Superior temporal gyrus (tissue), 1 donor: ENCODE measurements around the gene ABHD5.

ENCODE experiments used
- DNase-seq: peaks from one replicate; pipeline ENCODE4 v3.0.0-alpha.2; 2016; ENCODE audit errors: extremely low spot score

The ABHD5 gene

GRCh38 chr3:43718296-43718695 lies 27.6 kb downstream of the ABHD5 start:
- DNase-seq: no peak

GRCh38 chr3:43723121-43723734 lies 32.5 kb downstream of the ABHD5 start:
- no peak for DNase-seq

DNA sequence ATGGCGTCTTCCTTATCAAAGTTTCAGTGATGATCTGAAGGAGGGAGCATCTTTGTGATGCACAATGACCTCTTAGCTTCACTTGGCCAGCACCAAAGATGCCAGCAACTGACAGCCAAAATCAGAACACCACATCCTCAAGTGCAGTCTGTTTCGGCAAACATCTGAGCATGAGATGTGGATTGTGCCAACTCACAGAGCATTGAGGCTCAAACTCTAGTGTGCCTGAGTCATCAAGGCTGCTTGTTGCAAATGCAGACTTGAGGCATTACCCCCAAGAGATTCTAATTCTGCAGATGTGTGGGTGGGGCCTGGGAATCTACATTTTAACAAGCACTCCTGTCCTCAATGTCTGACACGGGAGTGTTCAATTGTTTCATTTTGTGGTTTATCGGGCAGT lies 35.8 kb downstream of the ABHD5 start:
- DNase-seq: no peak

GRCh38 chr3:43727930-43728329 lies 37.2 kb downstream of the ABHD5 start:
- DNase-seq: no peak

- no peak for DNase-seq
These were observed 37.7 kb downstream of the ABHD5 start for GRCh38 chr3:43728476-43728875.

GRCh38 chr3:43728947-43729346 lies 38.2 kb downstream of the ABHD5 start:
- DNase-seq: no peak

GRCh38 chr3:43729707-43730414 lies 39.1 kb downstream of the ABHD5 start:
- DNase-seq: no peak

GRCh38 chr3:43732747-43733425 lies 42.1 kb downstream of the ABHD5 start:
- no peak for DNase-seq

DNA sequence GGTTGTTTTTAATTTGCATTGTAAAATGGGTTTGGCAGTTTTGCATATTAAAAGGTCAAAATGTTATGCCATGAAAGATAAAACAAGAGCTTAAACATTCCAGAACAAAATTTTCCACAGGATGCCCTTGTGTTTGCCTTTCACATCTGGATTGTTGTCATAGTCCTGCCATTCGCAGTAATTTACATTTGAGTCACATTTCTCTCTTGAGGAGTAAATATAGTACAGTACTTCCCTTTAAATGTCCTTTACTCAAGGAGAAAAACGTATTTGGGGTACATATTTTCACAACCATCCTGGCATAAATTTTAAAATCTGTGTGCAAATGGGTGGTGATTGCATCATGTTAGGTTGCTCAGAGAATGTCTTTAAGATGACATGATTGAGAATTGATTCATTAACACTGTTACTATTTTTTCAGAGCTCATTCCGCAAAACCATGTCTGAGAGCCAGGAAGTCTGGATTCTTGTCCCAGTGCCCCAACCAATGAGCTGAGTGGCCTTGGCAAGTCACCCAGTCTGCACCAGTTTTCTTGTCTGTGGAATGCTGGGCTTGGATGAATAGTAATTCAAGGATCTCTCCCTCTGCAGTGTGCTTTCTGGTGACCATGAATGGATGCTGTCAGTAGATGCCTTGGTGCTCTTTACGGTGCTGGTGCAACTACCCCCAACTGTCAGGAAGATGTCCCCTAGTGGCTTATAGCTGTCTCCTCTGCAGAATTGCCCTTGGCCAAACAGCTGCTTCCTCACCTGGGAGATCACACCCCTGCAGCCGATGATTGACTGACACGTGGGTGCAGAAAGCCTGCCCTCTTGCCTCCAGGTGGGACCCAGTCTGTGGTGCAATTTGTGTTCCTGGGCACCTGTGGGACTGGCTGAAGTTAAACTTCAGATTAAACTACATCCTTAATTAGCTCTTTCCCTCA lies 43.0 kb downstream of the ABHD5 start:
- DNase-seq: no peak

DNA sequence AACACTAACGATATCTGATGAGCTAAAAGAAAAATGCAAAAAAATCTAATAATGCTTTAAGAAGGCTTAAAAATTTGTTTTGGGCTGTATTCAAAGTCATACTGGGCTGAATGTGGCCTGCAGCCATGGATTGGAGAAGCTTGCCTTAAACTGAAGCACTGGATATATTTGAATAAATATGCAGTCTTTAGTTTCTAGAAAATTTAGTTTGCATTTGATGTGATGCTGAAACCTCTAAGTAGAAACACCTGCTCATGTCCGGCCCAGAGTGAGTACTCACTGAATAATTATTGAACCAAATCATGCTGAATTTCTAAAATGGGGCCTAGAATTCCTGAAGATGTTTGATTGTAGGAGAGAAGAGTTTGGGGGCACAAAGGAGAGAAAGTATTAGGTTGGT lies 43.9 kb downstream of the ABHD5 start:
- DNase-seq: no peak

DNA sequence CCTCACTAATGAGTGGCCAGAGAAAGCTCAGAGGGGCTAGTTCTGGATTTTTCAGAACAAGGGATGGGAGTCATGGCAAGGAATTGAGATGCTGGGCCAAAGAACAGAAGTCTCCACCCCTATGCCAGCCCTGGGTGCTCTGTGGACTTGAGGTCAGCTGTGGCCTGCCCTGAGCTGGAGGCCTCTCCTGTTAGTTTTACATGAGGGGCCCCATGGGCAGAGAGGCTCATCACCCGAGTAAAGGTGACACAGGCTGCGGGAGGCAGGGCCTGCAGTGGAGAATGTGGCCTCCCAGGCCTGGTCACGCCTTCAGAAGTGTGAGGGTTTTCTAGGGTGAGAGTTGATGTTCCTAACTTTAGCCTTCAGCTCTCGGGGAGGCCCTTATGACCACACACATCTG lies 44.9 kb downstream of the ABHD5 start:
- no peak for DNase-seq

DNA sequence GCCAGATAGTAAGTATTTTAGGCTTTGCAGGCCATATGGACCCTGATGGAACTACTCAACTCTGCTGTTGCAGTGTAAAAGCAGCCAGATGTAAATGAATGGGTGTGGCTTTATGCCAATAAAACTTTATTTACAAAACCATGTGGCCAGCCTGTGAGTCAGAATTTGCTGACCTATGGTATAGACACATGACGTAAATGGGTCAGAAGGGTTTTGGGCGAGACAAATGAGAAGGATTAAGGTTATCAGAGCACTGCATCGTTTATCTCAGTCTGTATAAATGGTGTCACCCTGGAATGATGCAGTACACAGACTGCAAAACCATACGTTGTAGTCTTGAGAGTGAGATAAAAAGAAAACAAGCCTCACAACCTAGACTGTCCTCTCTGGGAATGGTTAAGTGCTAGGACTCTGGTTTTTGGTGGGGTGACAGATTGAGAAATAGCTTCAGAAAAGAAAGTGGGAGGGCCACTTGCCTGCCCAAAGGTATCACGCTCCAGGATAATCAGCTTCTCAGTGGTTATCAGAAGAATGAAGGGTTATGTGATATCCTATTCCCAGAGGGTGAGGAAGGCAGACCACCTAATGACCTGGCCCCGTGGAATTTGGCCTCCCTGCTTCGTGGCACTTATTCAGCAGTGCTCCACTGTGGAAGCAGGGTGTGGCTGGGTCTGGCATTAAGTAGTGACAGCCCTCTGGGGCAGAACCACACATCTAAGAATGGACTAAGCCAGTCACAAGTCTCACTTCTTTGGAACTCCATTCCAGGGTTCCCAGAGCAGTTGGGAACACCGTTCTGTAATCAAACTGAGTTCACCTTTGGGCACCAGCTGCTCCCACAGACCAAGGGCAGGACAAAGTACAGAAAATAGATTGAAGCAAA lies 46.1 kb downstream of the ABHD5 start:
- no peak for DNase-seq

GRCh38 chr3:43738305-43738704 lies 47.6 kb downstream of the ABHD5 start:
- no peak for DNase-seq

DNA sequence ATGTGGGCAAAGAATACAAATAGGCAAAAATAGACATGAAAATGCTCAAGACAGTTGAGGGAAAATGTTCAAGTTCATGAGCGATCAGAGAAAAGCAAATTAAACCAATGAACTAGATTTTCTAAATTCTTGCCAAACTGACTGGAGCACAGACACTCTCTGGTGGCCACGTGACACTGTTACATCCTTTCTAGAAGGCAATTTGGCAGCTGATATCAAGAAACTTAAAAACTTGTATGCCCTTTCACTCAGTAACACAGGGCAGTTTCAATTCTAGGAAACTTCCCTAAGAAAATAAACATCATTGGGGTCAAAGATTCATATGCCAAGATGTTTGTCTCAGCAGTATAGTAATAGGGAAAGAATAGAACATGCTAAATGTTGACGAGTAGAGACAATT lies 52.2 kb downstream of the ABHD5 start:
- no peak for DNase-seq

DNA sequence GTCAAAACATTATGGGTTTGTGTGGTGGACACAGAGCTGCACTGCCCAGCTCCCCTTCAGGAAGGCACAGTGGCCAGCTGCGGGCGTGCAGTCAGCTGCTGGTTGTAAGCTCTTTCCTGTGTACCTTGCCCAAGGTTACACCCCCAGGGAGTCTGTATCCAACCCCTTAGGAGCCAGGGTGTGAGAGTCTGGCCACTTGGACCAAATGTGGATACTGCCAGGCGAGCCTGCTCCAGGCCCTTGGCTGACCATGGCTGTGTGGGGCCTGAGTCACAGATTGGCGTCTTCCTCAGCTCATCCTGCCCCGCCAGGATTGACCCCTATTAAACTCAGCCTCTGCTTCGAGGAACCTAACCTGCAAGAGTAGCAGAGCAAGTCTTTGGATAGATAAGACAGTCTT lies 56.9 kb downstream of the ABHD5 start:
- no peak for DNase-seq

DNA sequence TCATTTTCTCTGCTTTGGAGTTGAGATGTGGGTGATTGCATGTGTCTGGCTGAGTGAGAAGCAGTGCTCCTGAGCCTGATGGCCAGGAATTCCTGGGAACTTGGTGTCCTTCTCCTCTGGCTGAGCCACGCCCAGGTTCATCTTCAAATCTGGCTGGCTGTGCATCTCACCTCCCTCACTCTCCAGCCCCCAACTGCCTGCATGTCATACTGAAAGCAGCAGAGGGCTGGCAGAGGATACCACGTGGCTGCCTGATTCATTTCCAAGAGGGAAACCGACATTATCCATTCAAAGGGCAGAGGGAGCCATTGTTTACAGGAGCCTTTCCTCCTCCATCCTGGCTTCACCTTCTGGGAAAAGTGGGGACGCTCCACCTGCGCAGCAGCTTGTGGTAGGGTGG lies 57.4 kb downstream of the ABHD5 start:
- no peak for DNase-seq

DNA sequence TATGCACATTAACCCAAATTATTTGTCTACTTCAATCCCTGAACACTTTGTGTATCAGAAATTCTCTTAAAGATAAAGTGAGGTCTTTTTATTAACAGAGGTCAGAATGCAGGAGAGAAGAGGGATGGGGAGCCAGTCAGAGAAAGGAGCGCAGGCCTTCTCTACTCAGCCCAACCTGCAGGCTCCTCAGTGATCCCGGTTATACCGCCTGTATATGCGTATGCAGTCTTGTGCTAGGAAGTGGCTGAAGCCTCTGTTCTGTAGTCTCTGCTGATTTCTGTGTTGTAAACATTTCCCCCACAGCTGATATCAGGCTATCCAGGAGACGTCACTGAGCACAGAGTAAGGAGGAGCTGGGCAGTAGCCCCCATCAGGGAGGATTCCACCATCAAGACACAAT lies 57.9 kb downstream of the ABHD5 start:
- no peak for DNase-seq

- no peak for DNase-seq
These were observed 62.2 kb downstream of the ABHD5 start for GRCh38 chr3:43752905-43753304.

- DNase-seq: no peak
These were observed 63.3 kb downstream of the ABHD5 start for GRCh38 chr3:43753741-43754715.
